H9 (cell line): Measurements from ENCODE around the gene TRAF7. TPM values are rescaled to one million over a fixed set of nuclear protein-coding genes. Genes with fewer than 3 reads are reported as not detected.

Source experiments
- DNase-seq: peaks from one replicate; pipeline ENCODE4 v3.0.0-alpha.2; 2017
- H2AFZ ChIP-seq: one replicate; pipeline ENCODE4 v1.6.1; 2013; ENCODE audit warnings: mild to moderate bottlenecking, low read length, control low read depth, moderate library complexity
- H2AK5ac ChIP-seq: 2 replicates; pipeline ENCODE4 v1.6.1; 2013; ENCODE audit warnings: low read length, control low read depth, mixed read lengths; ENCODE audit not compliant: insufficient read length
- H2BK120ac ChIP-seq: one replicate; pipeline ENCODE4 v1.6.1; 2013; ENCODE audit warnings: low read depth, mild to moderate bottlenecking, low read length, control low read depth, inconsistent platforms; ENCODE audit not compliant: poor library complexity, severe bottlenecking
- H2BK12ac ChIP-seq: 2 replicates; pipeline ENCODE4 v1.6.1; 2013; ENCODE audit warnings: low read length, control low read depth, mixed read lengths, low read depth; ENCODE audit not compliant: insufficient read length
- H2BK15ac ChIP-seq: 2 replicates; pipeline ENCODE4 v1.6.1; 2013; ENCODE audit warnings: low read depth, low read length, control low read depth
- H2BK20ac ChIP-seq: one replicate; pipeline ENCODE4 v1.6.1; 2013; ENCODE audit warnings: low read depth, mild to moderate bottlenecking, low read length, control low read depth, inconsistent platforms; ENCODE audit not compliant: poor library complexity, severe bottlenecking
- H2BK5ac ChIP-seq: 2 replicates; pipeline ENCODE4 v1.6.1; 2013; ENCODE audit warnings: low read length, control low read depth, mixed read lengths; ENCODE audit not compliant: insufficient read length
- H3K14ac ChIP-seq: 2 replicates; pipeline ENCODE4 v1.6.1; 2013; ENCODE audit warnings: low read length, control low read depth; ENCODE audit not compliant: insufficient read depth
- H3K18ac ChIP-seq: 2 replicates; pipeline ENCODE4 v1.6.1; 2013; ENCODE audit warnings: low read depth, mild to moderate bottlenecking, mixed read lengths, low read length, control low read depth; ENCODE audit not compliant: insufficient read length
- H3K23ac ChIP-seq: 2 replicates; pipeline ENCODE4 v1.6.1; 2013; ENCODE audit warnings: low read length, control low read depth, mixed read lengths, low read depth; ENCODE audit not compliant: insufficient read length
- H3K23me2 ChIP-seq: 2 replicates; pipeline ENCODE4 v1.6.1; 2013; ENCODE audit warnings: low read depth, mild to moderate bottlenecking, mixed read lengths, low read length, control low read depth; ENCODE audit not compliant: insufficient read length, poor library complexity, severe bottlenecking
- H3K27ac ChIP-seq: 2 replicates; pipeline ENCODE4 v1.5.1; 2013; ENCODE audit warnings: low read length, control low read depth, mixed read lengths, low read depth; ENCODE audit not compliant: insufficient read length
- H3K27me3 ChIP-seq: 2 replicates; pipeline ENCODE4 v1.6.1; 2013; ENCODE audit warnings: low read length, control low read depth, inconsistent platforms; ENCODE audit not compliant: insufficient read depth
- H3K4ac ChIP-seq: 2 replicates; pipeline ENCODE4 v1.6.1; 2013; ENCODE audit warnings: low read depth, mild to moderate bottlenecking, control low read depth, inconsistent platforms, low read length, moderate library complexity
- H3K4me1 ChIP-seq: 2 replicates; pipeline ENCODE4 v1.6.1; 2013; ENCODE audit warnings: low read length, control low read depth, inconsistent platforms; ENCODE audit not compliant: insufficient read depth
- H3K4me2 ChIP-seq: 2 replicates; pipeline ENCODE4 v1.6.1; 2013; ENCODE audit warnings: low read length, control low read depth, mixed read lengths; ENCODE audit not compliant: insufficient read length, insufficient read depth
- H3K56ac ChIP-seq: 2 replicates; pipeline ENCODE4 v1.6.1; 2013; ENCODE audit warnings: low read depth, mild to moderate bottlenecking, mixed read lengths, low read length, control low read depth; ENCODE audit not compliant: insufficient read length
- H3K79me1 ChIP-seq: 2 replicates; pipeline ENCODE4 v1.6.1; 2013; ENCODE audit warnings: low read depth, mild to moderate bottlenecking, moderate library complexity, low read length, control low read depth, inconsistent platforms; ENCODE audit not compliant: insufficient read depth, poor library complexity, severe bottlenecking
- H3K79me2 ChIP-seq: 2 replicates; pipeline ENCODE4 v1.6.1; 2013; ENCODE audit warnings: low read length, control low read depth, inconsistent platforms; ENCODE audit not compliant: insufficient read depth
- H3K9ac ChIP-seq: 2 replicates; pipeline ENCODE4 v1.6.1; 2013; ENCODE audit warnings: low read length, control low read depth, mixed read lengths; ENCODE audit not compliant: insufficient read length; ENCODE audit errors: extremely low read depth
- H3K9me3 ChIP-seq: one replicate; pipeline ENCODE4 v1.6.1; 2013; ENCODE audit warnings: low read depth, low read length, inconsistent platforms; ENCODE audit not compliant: control insufficient read depth
- H3T11ph ChIP-seq: one replicate; pipeline ENCODE4 v1.6.1; 2013; ENCODE audit warnings: mild to moderate bottlenecking, low read length, control low read depth, inconsistent platforms
- H4K20me1 ChIP-seq: one replicate; pipeline ENCODE4 v1.6.1; 2013; ENCODE audit not compliant: control insufficient read depth, insufficient read length, insufficient read depth
- H4K5ac ChIP-seq: 2 replicates; pipeline ENCODE4 v1.6.1; 2013; ENCODE audit warnings: low read depth, mild to moderate bottlenecking, mixed read lengths, low read length, control low read depth; ENCODE audit not compliant: insufficient read length
- H4K8ac ChIP-seq: replicated peaks from 2 replicates; pipeline ENCODE4 v1.6.1; 2013; ENCODE audit warnings: low read length, control low read depth, mixed read lengths, low read depth; ENCODE audit not compliant: insufficient read length
- H4K91ac ChIP-seq: 2 replicates; pipeline ENCODE4 v1.6.1; 2013; ENCODE audit warnings: low read depth, mild to moderate bottlenecking, moderate library complexity, mixed read lengths, low read length, control low read depth; ENCODE audit not compliant: insufficient read length
- H3K27ac Mint-ChIP-seq, 3 experiments: 2 replicates in 2 of 3; 3 replicates in 1 of 3; pipeline ENCODE4 v1.8.0; 2020 to 2021; ENCODE audit warnings: mixed read lengths in 3 of 3, mild to moderate bottlenecking in 1 of 3, moderate library complexity in 1 of 3
- H3K27me3 Mint-ChIP-seq: 2 replicates; pipeline ENCODE4 v1.8.0; 2021; ENCODE audit warnings: low read depth, mild to moderate bottlenecking, moderate library complexity, mixed read lengths
- H3K36me3 Mint-ChIP-seq, 3 experiments: 2 replicates in 2 of 3; 3 replicates in 1 of 3; pipeline ENCODE4 v1.8.0; 2020 to 2021; ENCODE audit warnings: low read depth in 3 of 3, mixed read lengths in 3 of 3; ENCODE audit not compliant: insufficient read depth in 1 of 3
- H3K4me1 Mint-ChIP-seq, 2 experiments: 2 replicates each; pipeline ENCODE4 v1.8.0; 2020; ENCODE audit warnings: mixed read lengths in 2 of 2
- H3K4me3 Mint-ChIP-seq, 2 experiments: 2 replicates in 1 of 2; 3 replicates in 1 of 2; pipeline ENCODE4 v1.8.0; 2020 to 2021; ENCODE audit warnings: mild to moderate bottlenecking in 2 of 2, mixed read lengths in 2 of 2, moderate library complexity in 1 of 2
- H3K9me3 Mint-ChIP-seq, 2 experiments: 2 replicates in 1 of 2; 3 replicates in 1 of 2; pipeline ENCODE4 v1.8.0; 2020; ENCODE audit warnings: mild to moderate bottlenecking in 2 of 2, mixed read lengths in 2 of 2, moderate library complexity in 1 of 2
- CTCF ChIP-seq: fragments of 200-600 bp; sonication (generic); conservative IDR thresholded peaks from 3 replicates; pipeline ENCODE4 v1.8.0; 2021; ENCODE audit warnings: antibody characterized with exemption, mild to moderate bottlenecking
- WGBS: extraction: QIAGEN DNeasy Blood & Tissue Kit; methylation state at CpG from one replicate; pipeline ENCODE4 v1.1.7; 2013; ENCODE audit warnings: missing lambda C conversion rate, low lambda C conversion rate, mixed read lengths; ENCODE audit not compliant: insufficient read length; ENCODE audit errors: extremely low coverage; 5-methylcytosine and 5-hydroxymethylcytosine counted together
- total RNA-seq: library from RNA; stranded (reverse); gene quantifications from 2 replicates; pipeline ENCODE4 v1.2.1, GENCODE V29; 2021

TRAF7 gene
- total RNA-seq, 1 experiment from 2014 or later = 108 TPM

- Mint-ChIP-seq H3K27ac (no peak overlapping the region), H3K4me3 (peak overlapping the region in 1 of 2 experiments; percentile 11; a peak in 1 of 5 replicates), H3K36me3 (no peaks in the 10 kb centered on the region), H3K27me3 (peaks cover 65% of the 10 kb centered on the region), H3K9me3 (peaks cover 0 to 5% of the 10 kb centered on the region in 2 experiments; a peak in 1 of 5 replicates), H3K4me1 (peaks cover 4% of the 10 kb centered on the region in 2 experiments; a peak in 1 of 4 replicates)
- H2BK120ac ChIP-seq = no peak overlapping the region
- no peak overlapping the region for H3K14ac ChIP-seq
- no peak overlapping the region for H3K4ac ChIP-seq
- no peaks in the 10 kb centered on the region for H3K79me1 ChIP-seq
- H3K9ac ChIP-seq = no peak overlapping the region
- H2BK5ac ChIP-seq = no peak overlapping the region
- no peak overlapping the region for H2AK5ac ChIP-seq
- no CpG with 5 or more reads among the region's 5 CpGs for WGBS
- H3K4me2 ChIP-seq = no peak overlapping the region
- no peak overlapping the region for H4K91ac ChIP-seq
- no peak overlapping the region for H3T11ph ChIP-seq
- no peak for TF ChIP-seq CTCF
- H4K20me1 ChIP-seq = no peaks in the 10 kb centered on the region
- H3K79me2 ChIP-seq = no peaks in the 10 kb centered on the region
- DNase-seq = no peak
- no peak overlapping the region for H2BK15ac ChIP-seq
- H3K27me3 ChIP-seq = peaks cover 8% of the 10 kb centered on the region; the same call in 1 of the 2 replicates
- no peak overlapping the region for H2AFZ ChIP-seq
- H3K9me3 ChIP-seq = no peaks in the 10 kb centered on the region
- no peak overlapping the region for H3K18ac ChIP-seq
- no peak overlapping the region for H4K8ac ChIP-seq
- no peak overlapping the region for H3K56ac ChIP-seq
- H3K23me2 ChIP-seq = peaks cover 7% of the 10 kb centered on the region
- no peak overlapping the region for H3K27ac ChIP-seq
- no peaks in the 10 kb centered on the region for H3K4me1 ChIP-seq
- H3K23ac ChIP-seq = no peak overlapping the region
- H4K5ac ChIP-seq = no peak overlapping the region
- no peak overlapping the region for H2BK12ac ChIP-seq
- no peak overlapping the region for H2BK20ac ChIP-seq
Observed at GRCh38 chr16:2199095-2199494, 43.5 kb downstream of the TRAF7 start.
